Subcutaneous adipose tissue (tissue), 4 donors: ENCODE results near the gene RPS21. TPM values are rescaled to one million over a fixed set of nuclear protein-coding genes. Genes with fewer than 3 reads are reported as not detected.

ENCODE experiments used
- total RNA-seq, 4 donors: library from RNA; depleted of rRNA; stranded (reverse); fragments of >200 nt; gene quantifications; one replicate each; pipeline ENCODE4 v1.1.0, GENCODE V29; 2016
- TF ChIP-seq, protein P1 (sequence below): fragments of 450-650 bp; IDR thresholded peaks from one replicate; pipeline ENCODE4 v1.5.1; 2016; ENCODE audit warnings: low read depth, mild to moderate bottlenecking, control low read depth, antibody characterized with exemption, moderate library complexity

The RPS21 gene
- total RNA-seq, 4 donors from 2014 or later: 1,888 to 3,001 (median 2,521) TPM

DNA sequence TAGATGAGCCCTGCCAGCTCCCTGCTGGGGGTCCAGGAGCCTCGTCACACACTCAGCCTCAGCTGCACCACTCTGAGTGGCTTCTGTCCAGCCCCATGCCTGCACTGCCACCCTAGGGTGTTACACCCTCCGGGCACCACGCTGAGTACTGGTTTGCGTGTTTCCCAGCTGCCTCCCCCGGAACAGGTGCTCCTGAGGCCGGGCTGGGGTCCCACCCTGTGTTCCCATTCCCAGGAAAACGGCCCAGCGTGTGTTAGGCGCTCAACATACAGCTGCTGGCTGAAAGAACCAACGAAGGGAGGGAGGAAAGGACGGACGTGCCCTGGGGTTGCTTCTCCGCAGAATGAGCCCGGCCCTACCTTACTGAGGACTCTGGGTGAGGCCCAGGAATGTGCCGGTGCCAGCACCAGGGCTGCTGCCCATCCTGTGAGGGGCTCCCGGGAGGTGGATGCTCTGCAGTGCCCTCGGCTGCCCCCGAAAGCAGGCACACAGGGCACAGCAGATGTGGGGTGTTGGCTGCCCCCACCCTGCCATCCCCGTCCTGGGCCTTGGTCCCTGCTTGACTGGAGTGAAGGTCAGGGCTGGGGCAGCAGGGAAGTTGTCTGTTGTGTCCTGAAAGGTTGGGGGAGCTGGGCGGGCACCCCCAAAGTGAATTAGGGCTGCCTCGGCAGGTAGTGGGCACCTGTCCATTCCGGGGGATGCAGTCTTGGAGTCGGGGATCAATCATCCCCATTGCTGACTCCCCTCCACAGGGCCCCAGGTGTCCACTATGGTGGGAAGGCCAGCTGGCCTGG is 36.1 kb upstream of the RPS21 start:
- TF ChIP-seq, protein P1, sequence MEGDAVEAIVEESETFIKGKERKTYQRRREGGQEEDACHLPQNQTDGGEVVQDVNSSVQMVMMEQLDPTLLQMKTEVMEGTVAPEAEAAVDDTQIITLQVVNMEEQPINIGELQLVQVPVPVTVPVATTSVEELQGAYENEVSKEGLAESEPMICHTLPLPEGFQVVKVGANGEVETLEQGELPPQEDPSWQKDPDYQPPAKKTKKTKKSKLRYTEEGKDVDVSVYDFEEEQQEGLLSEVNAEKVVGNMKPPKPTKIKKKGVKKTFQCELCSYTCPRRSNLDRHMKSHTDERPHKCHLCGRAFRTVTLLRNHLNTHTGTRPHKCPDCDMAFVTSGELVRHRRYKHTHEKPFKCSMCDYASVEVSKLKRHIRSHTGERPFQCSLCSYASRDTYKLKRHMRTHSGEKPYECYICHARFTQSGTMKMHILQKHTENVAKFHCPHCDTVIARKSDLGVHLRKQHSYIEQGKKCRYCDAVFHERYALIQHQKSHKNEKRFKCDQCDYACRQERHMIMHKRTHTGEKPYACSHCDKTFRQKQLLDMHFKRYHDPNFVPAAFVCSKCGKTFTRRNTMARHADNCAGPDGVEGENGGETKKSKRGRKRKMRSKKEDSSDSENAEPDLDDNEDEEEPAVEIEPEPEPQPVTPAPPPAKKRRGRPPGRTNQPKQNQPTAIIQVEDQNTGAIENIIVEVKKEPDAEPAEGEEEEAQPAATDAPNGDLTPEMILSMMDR: no peak

DNA sequence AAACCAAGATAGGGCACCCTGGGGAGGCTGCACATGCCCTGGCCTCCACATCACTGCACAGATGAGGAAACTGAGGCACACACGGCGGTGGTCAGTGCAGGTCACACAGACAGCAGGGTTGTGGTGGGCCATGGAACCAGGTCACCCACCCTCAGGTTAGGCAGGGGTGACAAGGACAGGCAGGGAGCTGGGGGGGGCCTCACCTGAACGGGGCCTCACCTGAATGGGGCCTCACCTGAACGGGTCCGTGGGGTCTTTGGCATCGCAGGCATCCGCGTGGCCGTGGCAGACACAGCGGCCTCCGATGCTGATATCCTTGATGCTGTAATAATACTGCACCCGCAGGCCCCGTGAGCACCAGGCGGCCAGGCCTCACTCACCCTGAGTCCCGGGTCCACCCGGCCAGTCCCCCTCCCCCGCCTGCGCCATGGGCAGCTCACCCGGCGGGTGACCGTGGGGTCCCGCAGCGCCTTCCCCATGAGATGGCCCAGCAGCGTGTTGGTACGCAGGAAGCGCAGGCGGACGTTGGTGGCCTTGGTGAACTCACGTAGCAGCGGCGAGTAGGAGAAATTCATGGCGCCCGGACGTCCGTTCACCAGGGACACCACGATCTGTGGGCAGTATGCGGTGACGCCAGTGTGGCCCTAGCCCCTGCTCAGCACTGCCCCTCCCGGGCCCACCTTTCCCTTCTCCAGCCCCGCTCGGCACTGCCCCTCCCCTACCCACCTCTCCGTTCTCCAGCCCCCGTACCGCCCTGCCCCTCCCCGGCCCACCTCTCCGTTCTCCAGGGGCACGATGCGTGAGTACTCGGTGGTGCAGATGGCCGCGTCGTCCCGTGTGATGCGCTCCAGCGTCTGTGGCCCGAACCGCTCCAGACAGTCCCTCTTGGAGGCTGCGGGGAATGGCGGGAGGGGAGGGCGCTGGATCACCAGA is 35.2 kb upstream of the RPS21 start:
- TF ChIP-seq, protein P1: no peak

DNA sequence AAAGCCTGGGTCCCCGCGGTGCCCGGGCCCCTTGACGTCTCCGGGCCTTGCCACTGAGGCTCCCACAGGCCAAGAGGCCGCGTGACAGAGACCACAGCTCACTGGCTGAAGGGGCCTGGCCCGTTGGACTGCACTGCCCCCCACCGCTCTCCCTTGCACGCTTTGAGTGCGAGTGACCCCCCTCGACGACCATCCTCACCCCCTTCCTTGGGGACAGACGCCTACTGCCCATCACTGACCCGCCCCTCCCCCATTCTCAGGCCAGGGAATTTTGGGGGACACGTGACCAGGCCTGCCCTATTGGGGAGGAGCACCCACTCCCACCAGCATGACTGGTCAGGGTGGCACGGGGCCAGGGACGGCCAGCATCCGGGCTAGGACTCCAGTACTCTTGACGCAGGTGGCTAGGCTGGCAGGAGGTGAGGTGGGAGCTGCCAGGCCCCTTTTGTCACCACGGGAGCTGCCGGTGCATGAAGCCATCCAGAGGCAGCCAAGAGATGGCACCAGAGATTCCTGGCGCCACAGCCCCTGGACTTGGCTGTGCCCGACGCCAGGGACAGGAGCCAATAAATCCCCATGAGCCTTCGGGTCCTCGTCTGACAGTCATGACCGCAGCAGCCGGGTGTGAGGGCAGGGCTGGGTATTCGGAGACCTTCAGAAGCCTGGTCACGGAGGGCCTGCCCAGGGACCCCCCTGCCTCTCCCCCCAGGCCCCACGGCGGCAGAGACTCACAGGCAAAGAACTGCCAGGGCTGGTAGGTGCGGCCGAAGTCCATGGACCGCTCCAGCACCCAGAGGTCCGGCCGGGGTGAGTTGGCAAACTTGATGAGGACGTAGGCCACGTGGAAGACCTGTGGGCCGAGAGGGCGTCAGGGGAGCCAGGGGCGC is 34.3 kb upstream of the RPS21 start:
- TF ChIP-seq, protein P1: no peak

DNA sequence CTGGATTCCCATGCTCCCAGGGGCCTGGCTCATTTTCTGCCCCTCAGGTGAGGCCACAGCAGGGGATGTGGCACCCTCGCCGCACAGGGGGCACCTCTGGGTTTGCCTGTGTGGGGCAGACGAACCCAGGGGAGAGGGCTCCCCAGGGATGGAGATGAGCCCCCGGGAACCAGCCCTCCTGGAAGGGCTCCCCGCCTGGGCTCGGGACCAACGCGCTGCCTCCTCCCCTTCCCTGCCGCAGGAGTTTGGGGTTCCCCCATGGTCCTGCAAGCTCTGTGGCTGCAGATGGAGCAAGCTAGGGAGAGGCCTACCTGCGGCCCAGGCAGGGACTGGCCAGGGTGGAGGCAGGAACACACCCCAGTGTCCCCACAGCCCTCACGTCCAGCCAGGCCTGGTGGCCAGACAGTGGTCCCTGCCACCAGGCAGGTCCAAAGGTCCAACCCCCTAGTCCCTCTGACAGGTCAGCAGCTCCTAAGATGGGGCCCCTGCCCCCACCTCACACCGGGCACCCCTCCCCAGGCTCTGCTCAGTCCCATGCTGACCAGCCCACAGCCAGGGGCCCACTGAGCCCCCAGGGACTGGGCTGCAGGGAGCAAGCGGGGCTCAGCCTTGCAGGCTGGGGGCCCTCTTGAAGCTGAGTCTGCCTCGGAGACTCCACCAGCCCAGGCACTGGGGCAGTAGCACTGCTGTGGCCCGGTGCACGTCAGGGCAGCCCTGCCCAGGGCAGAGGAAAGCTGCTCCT is 33.4 kb upstream of the RPS21 start:
- TF ChIP-seq, protein P1: no peak

DNA sequence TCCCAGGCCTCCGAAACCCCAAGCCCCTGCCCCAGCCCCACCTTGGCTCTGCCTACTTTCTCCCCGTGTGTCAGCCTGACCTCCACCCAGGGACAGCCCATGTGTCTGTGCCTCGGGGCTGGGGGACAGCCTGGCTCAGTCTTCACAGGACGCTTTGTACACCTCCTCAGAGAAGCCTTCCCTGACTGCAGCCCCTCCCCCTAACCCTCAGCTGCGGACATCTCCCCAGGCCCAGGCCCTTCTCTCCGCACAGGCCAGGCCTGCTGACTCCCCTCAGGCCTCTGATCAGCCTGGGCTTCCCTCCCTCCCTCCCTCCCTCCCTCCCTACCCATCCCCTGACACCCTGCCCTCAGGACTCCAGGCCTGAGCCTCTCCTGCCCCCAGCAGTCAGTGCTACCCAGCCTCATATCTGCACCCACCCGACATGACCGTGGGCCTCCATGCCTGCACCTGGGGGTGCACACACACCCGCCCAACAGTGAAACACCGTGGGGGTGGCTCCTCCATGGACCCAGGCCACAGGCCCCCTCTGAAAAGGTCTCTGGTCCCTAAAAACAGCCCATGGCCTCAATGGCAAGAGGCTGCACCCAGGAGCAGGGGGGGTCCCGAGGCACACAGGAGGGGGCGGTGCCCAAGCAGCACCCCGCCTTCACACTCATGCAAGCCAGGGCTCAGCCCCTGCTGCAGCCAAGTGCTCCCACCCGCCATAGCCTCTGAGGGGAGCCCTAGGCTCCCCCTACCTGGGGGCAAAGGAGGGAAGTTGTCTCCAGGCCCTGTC is 32.7 kb upstream of the RPS21 start:
- TF ChIP-seq, protein P1: no peak

DNA sequence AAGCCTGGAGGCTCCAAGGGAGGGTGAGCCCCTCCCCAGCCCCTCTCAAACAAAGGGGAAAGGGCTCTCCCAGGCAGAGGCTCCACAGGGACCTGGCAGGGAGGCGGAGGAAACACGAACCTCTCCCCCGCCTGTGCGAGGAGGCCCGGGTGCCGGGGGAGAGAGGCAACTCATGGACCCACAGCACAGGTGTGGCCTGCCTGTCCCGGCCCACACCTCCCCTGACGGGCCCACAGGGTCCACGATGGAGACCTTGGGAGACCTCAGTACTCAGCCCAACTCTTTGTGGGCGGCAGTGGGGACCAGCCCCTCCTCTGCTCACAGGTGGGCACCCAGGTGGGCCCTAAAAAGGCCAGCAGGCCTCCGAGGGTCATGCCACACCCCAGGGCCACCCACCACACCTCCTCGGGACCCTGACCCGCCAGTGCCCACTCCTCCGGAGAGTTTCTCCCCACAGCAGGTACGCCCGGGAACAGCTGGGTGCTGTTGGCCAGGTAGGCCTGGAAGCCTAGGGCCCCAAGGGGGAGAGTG is 32.0 kb upstream of the RPS21 start:
- TF ChIP-seq, protein P1: no peak
